Glutamatergic neuron (in vitro differentiated cells): Measurements from ENCODE around the gene ZNHIT1. TPM values are rescaled to one million over a fixed set of nuclear protein-coding genes. Genes with fewer than 3 reads are reported as not detected.

Source experiments
- DNase-seq: peaks from one replicate; pipeline ENCODE4 v3.0.0; 2022
- H3K27ac Mint-ChIP-seq: one replicate; pipeline ENCODE4 v1.8.0; 2020; ENCODE audit warnings: mild to moderate bottlenecking, mixed read lengths, inconsistent platforms; ENCODE audit not compliant: unreplicated experiment
- H3K27me3 Mint-ChIP-seq: one replicate; pipeline ENCODE4 v1.8.0; 2020; ENCODE audit warnings: mild to moderate bottlenecking, moderate library complexity, mixed read lengths, inconsistent platforms; ENCODE audit not compliant: unreplicated experiment
- H3K36me3 Mint-ChIP-seq: one replicate; pipeline ENCODE4 v1.8.0; 2020; ENCODE audit warnings: mild to moderate bottlenecking, mixed read lengths, inconsistent platforms; ENCODE audit not compliant: unreplicated experiment
- H3K4me1 Mint-ChIP-seq: one replicate; pipeline ENCODE4 v1.8.0; 2020; ENCODE audit warnings: mild to moderate bottlenecking, low read depth, mixed read lengths, inconsistent platforms; ENCODE audit not compliant: unreplicated experiment
- H3K4me3 Mint-ChIP-seq: one replicate; pipeline ENCODE4 v1.8.0; 2020; ENCODE audit warnings: mild to moderate bottlenecking, mixed read lengths, inconsistent platforms; ENCODE audit not compliant: unreplicated experiment
- H3K9me3 Mint-ChIP-seq: one replicate; pipeline ENCODE4 v1.8.0; 2020; ENCODE audit warnings: mild to moderate bottlenecking, moderate library complexity, mixed read lengths, inconsistent platforms; ENCODE audit not compliant: unreplicated experiment
- long read RNA-seq: library from polyadenylated mRNA; unstranded; transcript quantifications from one replicate; pipeline ENCODE4 v2.0.0, GENCODE V29; 2020; ENCODE audit not compliant: unreplicated experiment
- total RNA-seq: library from RNA; stranded (reverse); fragmentation: NEBNext Ultra II Directional; extraction: Animal tissue kit (Norgen Biotek cat#: 25700); gene quantifications from one replicate; pipeline ENCODE4 v1.2.1, GENCODE V29; 2021; ENCODE audit not compliant: unreplicated experiment
- TF ChIP-seq, protein P1 (sequence below): fragments of 200-600 bp; sonication (generic); IDR thresholded peaks from one replicate; pipeline ENCODE4 v1.5.0; 2021; ENCODE audit not compliant: partially characterized antibody, unreplicated experiment

The ZNHIT1 gene
- 60.8 TPM for total RNA-seq
- long read RNA-seq, transcript ZNHIT1-203 (4 exons, 2,898 nt), result minor isoform, 13 of 148 reads
- long read RNA-seq, transcript ZNHIT1-201 (5 exons, 1,225 nt), result major isoform, 132 of 148 reads
- long read RNA-seq, partial matches to known transcripts, result 0 of 148 reads
- long read RNA-seq, other reads (novel, unspliced or antisense), result 3 of 148 reads

DNA sequence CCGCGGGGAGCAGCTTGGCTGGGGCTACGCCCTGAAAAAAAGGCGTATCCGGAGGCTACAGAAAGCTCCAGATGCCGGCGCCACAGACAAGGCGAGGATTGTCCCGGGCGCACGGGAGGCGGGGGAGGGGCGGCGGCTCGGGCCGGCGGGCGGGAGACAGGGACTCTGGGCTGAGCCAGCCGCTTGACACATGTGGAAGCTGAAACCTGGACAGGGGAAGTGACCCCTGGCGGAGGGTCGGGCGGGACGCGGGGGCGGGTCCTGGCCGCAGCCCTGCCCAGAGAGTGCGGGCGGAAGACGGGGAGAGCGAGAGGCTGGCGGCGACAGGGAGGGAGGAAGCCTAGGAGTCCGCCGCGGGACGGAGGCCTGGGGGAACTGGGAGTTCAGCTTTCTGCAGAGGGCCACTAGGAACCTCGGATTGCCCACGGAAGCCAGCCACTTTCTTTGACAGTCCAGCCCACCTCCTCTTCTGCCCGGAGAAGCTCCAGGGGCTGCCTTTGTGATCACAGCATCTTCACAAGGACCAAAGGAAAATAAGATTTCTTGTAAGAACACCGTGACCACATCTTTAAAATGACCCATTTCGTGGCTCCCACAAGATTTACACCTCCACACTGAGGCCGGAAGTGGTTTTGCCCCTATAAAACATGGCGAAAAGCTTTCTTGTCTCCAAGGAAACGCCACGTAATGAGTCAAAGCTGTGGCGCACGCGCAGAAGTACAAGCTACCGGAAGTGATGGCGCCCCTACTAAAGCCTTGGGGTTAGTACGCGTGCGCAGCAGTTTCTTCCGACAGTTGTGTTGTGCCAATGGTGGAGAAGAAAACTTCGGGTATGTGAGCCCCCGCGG, at the start of gene ZNHIT1, which contains the start of gene PLOD3:
Gene ZNHIT1 (plus strand): TSS at position 778 of the 848 bp plus-strand sequence. CDS start 31 bp downstream, at position 809.
Gene PLOD3 (minus strand): TSS at position 194 of the 848 bp plus-strand sequence. CDS start 307 bp downstream, outside the sequence.
- H3K27ac Mint-ChIP-seq, result peak within 1 kb of the TSS; percentile 77
- H3K4me3 Mint-ChIP-seq, result peak within 1 kb of the TSS; percentile 94
- H3K27me3 Mint-ChIP-seq, result peaks cover 4% of the 10 kb centered on the region
- peaks cover 8% of the 10 kb centered on the region for H3K9me3 Mint-ChIP-seq
- peak; percentile 96 for DNase-seq
- H3K4me1 Mint-ChIP-seq, result peaks cover 6% of the 10 kb centered on the region
- H3K36me3 Mint-ChIP-seq, result no peaks in the 10 kb centered on the region
- TF ChIP-seq, protein P1, sequence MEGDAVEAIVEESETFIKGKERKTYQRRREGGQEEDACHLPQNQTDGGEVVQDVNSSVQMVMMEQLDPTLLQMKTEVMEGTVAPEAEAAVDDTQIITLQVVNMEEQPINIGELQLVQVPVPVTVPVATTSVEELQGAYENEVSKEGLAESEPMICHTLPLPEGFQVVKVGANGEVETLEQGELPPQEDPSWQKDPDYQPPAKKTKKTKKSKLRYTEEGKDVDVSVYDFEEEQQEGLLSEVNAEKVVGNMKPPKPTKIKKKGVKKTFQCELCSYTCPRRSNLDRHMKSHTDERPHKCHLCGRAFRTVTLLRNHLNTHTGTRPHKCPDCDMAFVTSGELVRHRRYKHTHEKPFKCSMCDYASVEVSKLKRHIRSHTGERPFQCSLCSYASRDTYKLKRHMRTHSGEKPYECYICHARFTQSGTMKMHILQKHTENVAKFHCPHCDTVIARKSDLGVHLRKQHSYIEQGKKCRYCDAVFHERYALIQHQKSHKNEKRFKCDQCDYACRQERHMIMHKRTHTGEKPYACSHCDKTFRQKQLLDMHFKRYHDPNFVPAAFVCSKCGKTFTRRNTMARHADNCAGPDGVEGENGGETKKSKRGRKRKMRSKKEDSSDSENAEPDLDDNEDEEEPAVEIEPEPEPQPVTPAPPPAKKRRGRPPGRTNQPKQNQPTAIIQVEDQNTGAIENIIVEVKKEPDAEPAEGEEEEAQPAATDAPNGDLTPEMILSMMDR, result no peak

DNA sequence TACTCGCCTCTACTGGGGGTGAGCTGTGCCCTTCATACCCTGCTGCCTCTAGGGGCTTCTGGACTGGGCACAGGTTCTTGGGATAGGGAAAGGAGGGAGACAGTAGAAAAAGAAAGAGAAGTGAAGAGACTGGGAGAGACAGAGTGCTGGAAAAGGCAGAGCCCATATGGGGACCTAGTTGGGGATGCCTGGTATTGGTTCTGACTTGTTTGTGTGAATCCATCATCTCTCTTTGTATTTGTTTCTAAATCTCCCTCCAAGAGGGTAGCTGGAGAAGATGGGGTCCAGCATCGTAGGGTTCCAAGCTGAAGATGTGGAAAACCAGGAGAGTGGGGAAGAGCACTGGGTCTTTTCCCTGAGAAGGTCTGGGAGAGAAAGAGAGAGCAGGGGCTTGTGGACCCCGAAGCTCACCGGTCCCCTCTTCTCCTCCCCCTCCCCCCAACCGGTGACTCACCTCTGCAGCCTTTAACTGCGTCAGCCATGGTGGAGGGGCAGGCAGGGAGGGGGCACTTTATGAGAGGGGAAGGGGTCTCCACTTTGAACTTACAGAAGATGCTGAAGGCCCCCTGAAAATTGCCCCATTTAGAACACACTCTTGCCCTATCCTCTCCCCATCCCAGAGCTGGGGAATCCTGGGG, 49.4 kb upstream of the ZNHIT1 start:
- TF ChIP-seq, protein P1, result no peak
- Mint-ChIP-seq H3K36me3 (no peaks in the 10 kb centered on the region), H3K9me3 (peaks cover 13% of the 10 kb centered on the region), H3K4me1 (peaks cover 36% of the 10 kb centered on the region), H3K27ac (no peak overlapping the region), H3K27me3 (peaks cover 60% of the 10 kb centered on the region), H3K4me3 (peak overlapping the region; percentile 31)
- DNase-seq, result no peak

DNA sequence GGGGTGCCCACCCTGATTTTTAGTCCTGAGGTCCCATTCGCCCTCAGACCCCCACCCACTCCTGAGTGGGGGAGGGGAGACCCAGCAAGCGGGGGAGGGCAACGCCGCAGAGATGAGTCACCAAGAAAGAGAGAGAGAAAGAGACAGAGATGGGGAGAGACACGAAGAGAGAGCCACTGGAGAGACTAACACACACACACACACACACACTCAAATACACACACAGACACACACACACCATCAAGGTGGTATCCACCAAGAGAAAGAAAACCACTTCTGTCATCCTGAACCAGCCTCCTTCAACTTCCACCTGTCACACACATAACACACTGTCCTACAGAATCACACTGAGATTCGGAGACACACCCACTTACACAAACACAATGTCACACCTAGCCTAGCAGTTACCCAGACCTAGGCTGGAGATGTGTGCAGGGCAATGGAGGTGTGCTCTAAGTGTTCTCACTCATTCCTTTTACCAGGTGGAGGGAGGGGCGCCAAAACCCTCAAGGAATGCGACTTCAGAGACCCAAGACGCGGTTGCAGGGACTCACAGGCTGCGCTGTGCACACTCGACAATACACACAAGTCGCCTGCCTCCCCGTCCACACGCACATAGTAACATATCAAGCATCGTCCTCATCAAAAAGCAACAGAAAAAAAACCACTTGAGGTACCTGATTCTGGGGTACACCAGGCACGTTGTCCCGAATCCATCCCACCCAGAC, 48.7 kb upstream of the ZNHIT1 start:
- Mint-ChIP-seq H3K9me3 (peaks cover 14% of the 10 kb centered on the region), H3K4me3 (peak overlapping the region; percentile 55), H3K27ac (peak overlapping the region; percentile 75), H3K27me3 (peaks cover 64% of the 10 kb centered on the region), H3K4me1 (peaks cover 36% of the 10 kb centered on the region), H3K36me3 (no peaks in the 10 kb centered on the region)
- TF ChIP-seq, protein P1, result no peak
- DNase-seq, result no peak

DNA sequence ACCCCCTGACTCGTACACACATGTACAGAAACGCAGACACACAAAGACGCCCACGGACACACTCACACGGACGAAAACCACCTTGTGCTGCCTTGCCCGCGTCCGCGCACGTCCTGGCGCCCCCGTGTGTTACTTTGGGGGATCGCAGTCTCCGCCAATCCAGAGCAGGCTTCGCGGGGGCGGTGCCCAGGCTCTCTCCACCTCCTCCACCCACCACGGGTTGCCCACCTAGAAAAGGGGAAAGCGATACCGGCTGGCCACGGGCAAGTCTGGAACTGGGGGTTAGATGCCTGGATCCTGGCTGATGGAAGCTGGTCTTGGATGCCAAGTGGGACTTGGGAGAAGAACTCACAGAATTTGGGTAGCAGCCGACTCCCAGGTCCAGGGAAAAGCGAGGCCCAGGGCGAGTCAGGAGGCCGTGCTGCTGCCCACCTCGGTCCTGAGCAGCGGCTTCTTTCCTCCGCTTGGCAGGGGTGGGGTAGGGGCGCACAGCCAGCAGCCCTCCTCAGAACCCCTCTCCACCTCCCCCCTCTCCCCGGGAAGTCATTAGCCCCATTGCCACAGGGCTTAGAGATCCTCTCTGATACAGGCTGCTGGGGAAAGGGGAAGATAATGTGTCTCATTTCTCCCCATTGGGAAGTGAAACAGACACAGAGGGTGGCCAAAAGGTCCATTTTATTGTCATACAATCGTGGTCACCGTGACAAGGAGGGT, 48.0 kb upstream of the ZNHIT1 start:
- Mint-ChIP-seq H3K36me3 (peaks cover 2% of the 10 kb centered on the region), H3K9me3 (peaks cover 15% of the 10 kb centered on the region), H3K27ac (peak overlapping the region; percentile 75), H3K4me1 (peaks cover 34% of the 10 kb centered on the region), H3K4me3 (peak overlapping the region; percentile 55), H3K27me3 (peaks cover 63% of the 10 kb centered on the region)
- TF ChIP-seq, protein P1, result peak; percentile 88
- peak; percentile 91 for DNase-seq
